Sigmoid colon (tissue), 7 donors: Measurements from ENCODE around the gene RIMKLA. TPM values are rescaled to one million over a fixed set of nuclear protein-coding genes. Genes with fewer than 3 reads are reported as not detected.
A peak's percentile ranks its signal among the peaks of the same experiment; 100 is the strongest.

Source experiments
- DNase-seq: peaks from one replicate; pipeline ENCODE4 v3.0.0-alpha.2; 2019
- H3K27ac ChIP-seq, 4 donors: fragments of 200-600 bp; sonication (generic); one replicate each; pipeline ENCODE4 v1.5.1; 2016 to 2019; ENCODE audit warnings: mild to moderate bottlenecking in 1 of 4
- H3K27me3 ChIP-seq, 3 donors: fragments of 200-600 bp; sonication (generic); one replicate each; pipeline ENCODE4 v1.5.1; 2019; ENCODE audit warnings: mild to moderate bottlenecking in 1 of 3
- H3K36me3 ChIP-seq, 4 donors: fragments of 200-600 bp; sonication (generic); one replicate each; pipeline ENCODE4 v1.5.1; 2016 to 2019
- H3K4me1 ChIP-seq, 4 donors: fragments of 200-600 bp; sonication (generic); one replicate each; pipeline ENCODE4 v1.5.1; 2017 to 2019
- H3K4me3 ChIP-seq, 4 donors: fragments of 200-600 bp; sonication (generic); one replicate each; pipeline ENCODE4 v1.5.1; 2017 to 2019; ENCODE audit warnings: mild to moderate bottlenecking in 2 of 4, moderate library complexity in 1 of 4
- H3K9me3 ChIP-seq, 4 donors: fragments of 200-600 bp in 3 of 4; sonication (generic) in 3 of 4; one replicate each; pipeline versions ENCODE4 v1.5.1 to v1.6.1; 2013 to 2019
- CTCF ChIP-seq, 4 experiments: fragments of 450-650 bp in 3 of 4; fragments of 200-600 bp in 1 of 4; IDR thresholded peaks; one replicate each; pipeline ENCODE4 v1.5.1; 2016 to 2019; ENCODE audit warnings: antibody characterized with exemption in 4 of 4, mild to moderate bottlenecking in 3 of 4, moderate library complexity in 2 of 4
- EP300 ChIP-seq, 4 donors: sonication (generic); formaldehyde crosslinking; IDR thresholded peaks; one replicate each; pipeline ENCODE4 v1.6.1; 2017; ENCODE audit warnings: antibody characterized with exemption in 4 of 4
- POLR2A ChIP-seq, 2 donors: fragments of 450-650 bp; IDR thresholded peaks; one replicate each; pipeline ENCODE4 v1.6.1; 2016; ENCODE audit warnings: antibody characterized with exemption in 2 of 2, mild to moderate bottlenecking in 2 of 2, moderate library complexity in 2 of 2
- POLR2AphosphoS5 ChIP-seq, 4 donors: sonication (generic); formaldehyde crosslinking; IDR thresholded peaks; one replicate each; pipeline ENCODE4 v1.6.1; 2017; ENCODE audit warnings: antibody characterized with exemption in 4 of 4
- WGBS, 2 donors: extraction: QIAGEN DNeasy Blood & Tissue Kit; methylation state at CpG; one replicate each; pipeline ENCODE4 v1.1.7; 2013; 5-methylcytosine and 5-hydroxymethylcytosine counted together
- intact Hi-C: fragments of 100-400 bp; cut with DNase I; formaldehyde crosslinking; loops from one replicate; pipeline ENCODE4 v1.15.1; 2023
- polyA plus RNA-seq, 3 donors: library from polyadenylated mRNA; stranded (reverse); fragments of 200-250 nt; gene quantifications; one replicate each; pipeline ENCODE4 v1.2.3, GENCODE V29; 2013
- total RNA-seq, 4 donors: library from RNA; depleted of rRNA; stranded (reverse); fragments of >200 nt; gene quantifications; one replicate each; pipeline ENCODE4 v1.1.0, GENCODE V29; 2016
- donor health status: healthy with polysubstance abuse.
- donor health status: Bipolar disorder and iron deficiency.
- donor health status: healthy.

RIMKLA gene
- total and polyA plus RNA-seq, 7 donors = 2.1 to 11.4 (median 4.1) TPM

- Histone ChIP-seq H3K4me1 (peaks cover 0 to 16% (median 12%) of the 10 kb centered on the region in 4 donors), H3K36me3 (no peaks in the 10 kb centered on the region), H3K27me3 (no peaks in the 10 kb centered on the region), H3K9me3 (no peaks in the 10 kb centered on the region), H3K27ac (peak overlapping the region; percentile 71 to 85 (median 72)), H3K4me3 (peak overlapping the region; percentile 51 to 71 (median 68))
- intact Hi-C loops = loop anchor here (2.0 to 5.0 kb wide), 3 partner anchors 41 to 76 kb away; partner anchors contain the start of genes FOXJ3, PPCS and ZMYND12
- 10 to 15% methylated on average over 8 of the region's 8 CpGs for WGBS, 2 donors
- TF ChIP-seq CTCF (IDR thresholded peaks at IDR 0.05) (no peak), POLR2A (IDR thresholded peaks at IDR 0.05) (no peak), EP300 (IDR thresholded peaks at IDR 0.05) (no peak), POLR2AphosphoS5 (IDR thresholded peaks at IDR 0.05) (no peak)
- DNase-seq = no peak
These were observed 685 bp downstream of the RIMKLA start for GRCh38 chr1:42381280-42381673.

GRCh38 chr1:42385283-42385682 lies 4.7 kb downstream of the RIMKLA start:
- H3K27me3 ChIP-seq = no peaks in the 10 kb centered on the region
- DNase-seq = no peak
- no peak for TF ChIP-seq CTCF (IDR thresholded peaks at IDR 0.05)
- no peak for TF ChIP-seq POLR2AphosphoS5 (IDR thresholded peaks at IDR 0.05)
- no peak for TF ChIP-seq POLR2A (IDR thresholded peaks at IDR 0.05)
- no peak for TF ChIP-seq EP300 (IDR thresholded peaks at IDR 0.05)
- WGBS, 2 donors = 20 to 21% methylated on average over 1 of the region's 1 CpG
- no peaks in the 10 kb centered on the region for H3K9me3 ChIP-seq
- H3K36me3 ChIP-seq = no peaks in the 10 kb centered on the region
- peak overlapping the region in 3 of 4 donors; percentile 1 to 52 (median 41) for H3K27ac ChIP-seq
- intact Hi-C loops = no loop called here
- no peak overlapping the region for H3K4me3 ChIP-seq
- peaks cover 0 to 9% (median 8%) of the 10 kb centered on the region in 4 donors for H3K4me1 ChIP-seq

- 93 to 96% methylated on average over 6 of the region's 6 CpGs for WGBS, 2 donors
- Histone ChIP-seq H3K27ac (peak overlapping the region in 1 of 4 donors; percentile 52), H3K27me3 (no peaks in the 10 kb centered on the region), H3K9me3 (no peaks in the 10 kb centered on the region), H3K36me3 (no peaks in the 10 kb centered on the region), H3K4me3 (no peak overlapping the region), H3K4me1 (peaks cover 0 to 6% (median 5%) of the 10 kb centered on the region in 4 donors)
- TF ChIP-seq CTCF (IDR thresholded peaks at IDR 0.05) = no peak
- intact Hi-C loops = no loop called here
- no peak for DNase-seq
These were observed 5.5 kb downstream of the RIMKLA start for GRCh38 chr1:42386051-42386450.

GRCh38 chr1:42392255-42392654 lies 11.7 kb downstream of the RIMKLA start:
- no peaks in the 10 kb centered on the region for H3K36me3 ChIP-seq
- H3K9me3 ChIP-seq = no peaks in the 10 kb centered on the region
- intact Hi-C loops = no loop called here
- no peak overlapping the region for H3K4me3 ChIP-seq
- H3K27ac ChIP-seq = no peak overlapping the region
- no peaks in the 10 kb centered on the region for H3K27me3 ChIP-seq
- no peaks in the 10 kb centered on the region for H3K4me1 ChIP-seq
- no peak for DNase-seq
- WGBS, 2 donors = 13 to 57% methylated on average over 2 of the region's 2 CpGs
- TF ChIP-seq POLR2AphosphoS5 (IDR thresholded peaks at IDR 0.05) (no peak), CTCF (IDR thresholded peaks at IDR 0.05) (no peak), EP300 (IDR thresholded peaks at IDR 0.05) (no peak), POLR2A (IDR thresholded peaks at IDR 0.05) (no peak)
